NT2/D1 (cell line): ENCODE data around the gene MIER2.

Source experiments
- DNase-seq: peaks from one replicate; pipeline ENCODE4 v3.0.0-alpha.2; 2011; ENCODE audit warnings: low read depth, low spot score
- H3K27me3 ChIP-seq: 2 replicates; pipeline ENCODE4 v1.6.0; 2011; ENCODE audit warnings: mild to moderate bottlenecking; ENCODE audit not compliant: insufficient read length, insufficient read depth
- H3K36me3 ChIP-seq: 2 replicates; pipeline ENCODE4 v1.6.1; 2011; ENCODE audit warnings: mild to moderate bottlenecking, low read length, mixed read lengths; ENCODE audit not compliant: insufficient read depth, insufficient read length
- H3K4me1 ChIP-seq: 2 replicates; pipeline ENCODE4 v1.5.1; 2011; ENCODE audit not compliant: insufficient read depth, insufficient read length
- H3K4me3 ChIP-seq: 2 replicates; pipeline ENCODE4 v1.5.1; 2011; ENCODE audit warnings: low read depth; ENCODE audit not compliant: insufficient read length
- H3K9ac ChIP-seq: 2 replicates; pipeline ENCODE4 v1.6.0; 2011; ENCODE audit warnings: low read depth; ENCODE audit not compliant: insufficient read length
- H3K9me3 ChIP-seq: 2 replicates; pipeline ENCODE4 v1.5.1; 2011; ENCODE audit warnings: mild to moderate bottlenecking, low read length; ENCODE audit not compliant: insufficient read depth
- SUZ12 ChIP-seq: IDR thresholded peaks from 2 replicates; pipeline ENCODE4 v1.6.1; 2011; ENCODE audit not compliant: insufficient read length, insufficient read depth; ENCODE audit errors: extremely low read depth
- YY1 ChIP-seq: IDR thresholded peaks from 2 replicates; pipeline ENCODE4 v1.6.1; 2011; ENCODE audit not compliant: insufficient read length, insufficient read depth
- ZNF274 ChIP-seq: IDR thresholded peaks from 2 replicates; pipeline ENCODE4 v1.6.1; 2011; ENCODE audit warnings: mild to moderate bottlenecking, low read depth, low read length

Gene MIER2

DNA sequence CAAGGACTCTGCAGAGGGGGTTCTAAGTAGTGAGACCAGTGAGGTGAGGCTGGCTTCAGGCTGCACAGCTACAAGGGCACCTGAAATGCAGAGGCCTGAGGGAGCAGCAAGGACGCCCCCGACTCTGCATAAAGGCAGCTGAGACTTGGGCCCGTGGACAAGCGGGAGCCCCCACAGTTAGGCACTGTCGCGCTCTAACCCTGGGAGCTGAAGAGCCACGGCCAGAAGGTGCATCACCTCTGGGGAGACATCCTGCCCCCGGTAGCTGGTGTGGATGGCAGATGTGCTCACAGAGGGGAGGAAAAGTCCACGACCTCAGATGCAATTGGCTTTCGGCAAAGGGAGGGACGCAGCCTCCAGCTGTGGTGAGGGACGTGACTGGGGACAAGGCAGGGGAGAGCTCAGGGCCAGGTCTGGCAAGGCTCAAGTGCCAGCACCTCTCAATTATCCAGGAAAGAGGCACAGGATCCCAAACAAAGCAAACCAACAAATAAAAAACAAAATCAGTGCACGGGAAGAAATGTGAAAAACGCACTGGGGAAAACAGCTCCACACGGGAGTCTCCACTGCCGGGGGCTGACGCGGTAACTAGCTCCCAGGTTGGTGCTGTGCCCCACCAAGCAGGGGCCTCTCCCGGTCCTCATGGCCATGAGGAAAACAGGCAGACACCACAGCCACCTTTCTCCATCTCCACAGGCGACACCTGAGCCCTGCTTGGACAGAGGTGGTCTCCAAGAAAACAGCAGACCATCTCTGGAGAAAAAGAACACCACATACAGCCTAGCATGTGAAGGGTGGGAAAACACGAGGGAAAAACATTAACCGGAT, 30.4 kb downstream of the MIER2 start:
- peaks cover 5% of the 10 kb centered on the region for H3K4me1 ChIP-seq
- peaks cover 71% of the 10 kb centered on the region for H3K36me3 ChIP-seq
- no peak for DNase-seq
- H3K9me3 ChIP-seq = peaks cover 5% of the 10 kb centered on the region; the same call in 1 of the 2 replicates
- no peaks in the 10 kb centered on the region for H3K27me3 ChIP-seq
- no peak overlapping the region for H3K9ac ChIP-seq
- H3K4me3 ChIP-seq = no peak overlapping the region
- TF ChIP-seq ZNF274 (no peak), YY1 (no peak), SUZ12 (no peak)

GRCh38 chr19:313169-313987, 31.2 kb downstream of the MIER2 start:
- Histone ChIP-seq H3K9me3 (peaks cover 5% of the 10 kb centered on the region; the same call in 1 of the 2 replicates), H3K4me3 (no peak overlapping the region), H3K4me1 (peaks cover 5% of the 10 kb centered on the region), H3K27me3 (no peaks in the 10 kb centered on the region), H3K36me3 (peaks cover 79% of the 10 kb centered on the region), H3K9ac (no peak overlapping the region)
- no peak for DNase-seq
- TF ChIP-seq YY1 = no peak

GRCh38 chr19:311813-312261, 32.8 kb downstream of the MIER2 start:
- Histone ChIP-seq H3K4me1 (peaks cover 7% of the 10 kb centered on the region), H3K9me3 (peaks cover 5% of the 10 kb centered on the region; the same call in 1 of the 2 replicates), H3K9ac (no peak overlapping the region), H3K27me3 (no peaks in the 10 kb centered on the region), H3K4me3 (no peak overlapping the region), H3K36me3 (peaks cover 87% of the 10 kb centered on the region)
- DNase-seq = no peak
- TF ChIP-seq YY1 = no peak
- TF ChIP-seq ZNF274 = no peak
- TF ChIP-seq SUZ12 = no peak

DNA sequence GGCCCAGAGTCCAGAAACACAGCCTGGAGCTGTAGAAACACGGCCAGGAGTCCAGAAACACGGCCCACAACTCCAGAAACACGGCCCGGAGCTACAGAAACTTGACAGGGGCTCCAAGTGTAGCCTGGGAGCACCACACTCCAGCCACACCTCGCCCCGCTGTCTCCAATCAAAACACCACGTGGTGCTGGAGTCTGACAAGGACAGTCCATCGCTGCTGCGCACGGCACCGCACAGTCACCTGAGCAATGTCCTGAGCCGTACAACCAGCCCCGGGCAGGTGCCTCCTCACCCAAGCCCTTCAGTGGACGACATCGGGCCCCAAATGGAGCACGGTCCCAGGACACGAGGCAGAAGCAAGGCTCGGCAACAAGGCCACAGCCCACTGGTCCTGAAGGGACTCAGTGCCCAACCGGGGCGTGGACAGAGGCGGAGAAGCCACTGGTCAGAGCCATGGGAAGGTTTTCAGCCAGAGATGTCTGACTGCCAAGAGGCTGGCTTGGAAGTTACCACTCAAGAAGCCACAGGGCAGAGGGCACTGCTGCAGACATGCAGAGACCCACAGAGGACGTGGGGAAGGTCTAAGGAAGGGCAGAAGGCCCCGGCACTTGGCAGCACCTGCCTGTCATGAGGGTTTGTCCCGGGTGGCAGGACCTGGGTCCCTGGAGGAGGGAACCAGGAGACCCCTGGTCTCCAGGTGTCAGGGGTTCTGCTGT, 33.7 kb downstream of the MIER2 start:
- no peak for DNase-seq
- peaks cover 7% of the 10 kb centered on the region for H3K4me1 ChIP-seq
- no peak overlapping the region for H3K4me3 ChIP-seq
- peaks cover 91% of the 10 kb centered on the region for H3K36me3 ChIP-seq
- peaks cover 5% of the 10 kb centered on the region; the same call in 1 of the 2 replicates for H3K9me3 ChIP-seq
- no peak overlapping the region for H3K9ac ChIP-seq
- H3K27me3 ChIP-seq = no peaks in the 10 kb centered on the region
- TF ChIP-seq YY1 (no peak), ZNF274 (no peak), SUZ12 (no peak)

- H3K27me3 ChIP-seq = no peaks in the 10 kb centered on the region
- no peak overlapping the region for H3K4me3 ChIP-seq
- H3K9ac ChIP-seq = peak overlapping the region; percentile 56
- no peak for TF ChIP-seq SUZ12
- TF ChIP-seq ZNF274 = no peak
- no peak for TF ChIP-seq YY1
- peaks cover 5% of the 10 kb centered on the region; the same call in 1 of the 2 replicates for H3K9me3 ChIP-seq
- DNase-seq = no peak
- H3K36me3 ChIP-seq = peaks cover 91% of the 10 kb centered on the region
- peaks cover 9% of the 10 kb centered on the region for H3K4me1 ChIP-seq
These were observed 34.4 kb downstream of the MIER2 start for GRCh38 chr19:310141-310651.

DNA sequence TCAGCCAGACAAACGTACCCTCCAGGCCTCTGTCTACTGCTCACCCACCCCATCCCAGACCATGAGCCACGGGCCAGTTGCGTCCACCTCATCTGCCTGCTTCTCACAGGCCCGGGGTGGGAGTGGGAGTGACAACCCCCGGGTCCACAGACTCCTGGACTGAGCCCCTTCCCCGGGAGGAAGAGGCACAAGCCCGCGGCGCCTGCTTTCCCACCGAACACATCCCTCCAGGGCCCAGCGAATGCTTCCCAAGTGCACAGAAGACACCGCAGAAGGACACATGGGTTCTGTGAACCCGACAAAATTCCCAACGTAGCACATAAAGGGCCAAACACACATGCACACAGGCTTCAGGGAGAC, 35.4 kb downstream of the MIER2 start:
- peaks cover 8% of the 10 kb centered on the region for H3K4me1 ChIP-seq
- no peaks in the 10 kb centered on the region for H3K27me3 ChIP-seq
- no peak for DNase-seq
- H3K4me3 ChIP-seq = no peak overlapping the region
- peaks cover 5% of the 10 kb centered on the region; the same call in 1 of the 2 replicates for H3K9me3 ChIP-seq
- peaks cover 90% of the 10 kb centered on the region for H3K36me3 ChIP-seq
- TF ChIP-seq YY1 (no peak), ZNF274 (no peak), SUZ12 (no peak)
- H3K9ac ChIP-seq = no peak overlapping the region
